ENCODE results near the gene LAIR1.
A peak's percentile ranks its signal among the peaks of the same experiment; 100 is the strongest.
"Not testable (repeated sequence)": the region's sequence is repeated elsewhere in the genome, so short reads cannot be mapped to it uniquely, and the experiment has no call there.

The LAIR1 gene

DNA sequence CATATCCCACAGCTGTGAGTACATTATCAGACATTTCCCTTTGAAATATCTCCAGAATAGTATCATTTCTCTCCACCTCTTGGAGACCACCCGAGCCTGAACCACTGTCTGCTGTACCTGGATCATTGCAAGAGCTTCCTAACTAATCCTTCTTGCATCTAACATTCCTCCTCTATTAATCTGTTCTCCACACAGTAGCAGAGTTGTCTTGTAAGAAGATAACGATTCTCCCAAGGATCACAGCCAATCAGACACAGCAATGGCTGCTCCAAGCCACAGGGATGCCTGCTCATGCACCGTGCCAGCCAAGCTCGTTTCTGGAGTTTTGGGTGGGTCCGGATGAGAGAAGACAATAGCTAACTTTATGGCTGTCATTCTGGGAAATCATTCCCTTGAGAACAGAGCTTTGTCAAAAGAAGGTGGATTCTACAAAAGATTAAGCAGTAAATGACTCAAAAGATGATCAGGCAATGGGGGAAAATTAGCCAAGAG, 14.5 kb upstream of the LAIR1 start:
- DNase-seq = peak in 1 of 10 donors; percentile 12

DNA sequence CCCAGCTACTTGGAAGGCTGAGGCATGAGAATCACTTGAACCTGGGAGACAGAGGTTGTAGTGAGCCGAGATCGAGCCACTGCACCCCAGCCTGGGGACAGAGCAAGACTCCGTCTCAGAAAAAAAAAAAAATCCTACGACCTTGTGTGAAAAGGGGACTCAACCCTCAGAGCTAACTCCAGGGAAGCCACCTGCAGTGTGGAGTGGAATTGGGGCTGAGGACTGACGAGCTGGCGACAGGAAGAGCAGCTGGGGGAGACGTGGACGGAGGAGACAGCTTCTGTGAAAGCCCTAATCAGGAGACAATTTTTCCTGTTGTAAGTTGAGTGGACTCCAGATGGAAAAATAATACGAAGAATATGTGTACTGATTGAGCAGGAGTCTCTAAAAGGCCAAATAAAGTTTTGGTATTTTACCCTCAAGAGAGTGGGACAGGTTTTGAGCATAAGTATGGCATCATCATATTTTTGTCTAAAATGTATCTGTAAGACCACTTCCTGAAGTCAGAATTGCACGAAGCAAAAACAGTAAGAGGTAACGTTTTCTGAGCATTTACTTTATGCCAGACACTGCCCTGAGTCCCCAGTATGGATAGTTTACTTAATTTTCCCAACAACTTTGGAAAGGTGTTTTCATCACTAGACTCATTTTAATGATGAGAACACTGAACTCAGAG, 12.0 kb upstream of the LAIR1 start:
- peak in 1 of 10 donors; percentile 9 for DNase-seq
- intact Hi-C loops (cut with DNase I) = no loop called here

More for the DNA sequence above, 14.5 kb upstream of the LAIR1 start:
- intact Hi-C loops (cut with DNase I) = no loop called here

DNA sequence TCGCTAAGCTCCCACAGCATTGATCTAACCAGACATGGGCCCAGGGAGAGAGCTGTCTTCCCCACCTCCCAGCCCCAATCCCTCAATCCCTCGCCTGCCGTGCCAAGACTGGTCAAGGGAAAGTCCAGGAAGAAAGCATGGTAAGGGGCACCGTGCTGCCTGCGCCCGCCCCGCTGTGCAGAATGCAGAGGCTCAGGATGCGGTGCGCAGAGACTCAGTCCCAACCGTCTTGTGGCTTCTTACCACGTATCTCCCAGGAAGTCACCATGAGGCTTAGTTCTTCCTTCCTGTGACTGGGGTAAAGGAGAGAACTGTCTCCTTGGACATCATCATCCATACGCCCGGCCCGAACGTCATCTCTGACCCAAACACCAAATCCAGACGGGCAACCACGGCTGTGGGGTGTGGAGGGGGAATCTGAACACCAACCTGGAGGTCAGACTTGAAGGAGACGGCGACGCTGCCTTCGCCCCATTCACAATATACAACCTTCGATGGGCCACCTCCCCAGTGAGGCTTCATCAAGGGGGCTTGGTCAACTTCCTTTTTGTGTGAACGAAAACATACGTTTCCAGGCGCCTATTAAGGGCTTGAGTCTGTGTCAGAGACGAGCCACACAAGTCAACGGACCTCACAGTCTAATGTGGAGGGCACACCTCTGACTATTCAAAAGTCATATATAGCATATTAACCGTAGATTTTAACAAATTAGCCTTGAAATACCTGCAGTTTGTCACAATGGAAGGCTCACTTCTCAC, 10.6 kb upstream of the LAIR1 start:
- intact Hi-C loops (cut with DNase I) = not testable (repeated sequence)

DNA sequence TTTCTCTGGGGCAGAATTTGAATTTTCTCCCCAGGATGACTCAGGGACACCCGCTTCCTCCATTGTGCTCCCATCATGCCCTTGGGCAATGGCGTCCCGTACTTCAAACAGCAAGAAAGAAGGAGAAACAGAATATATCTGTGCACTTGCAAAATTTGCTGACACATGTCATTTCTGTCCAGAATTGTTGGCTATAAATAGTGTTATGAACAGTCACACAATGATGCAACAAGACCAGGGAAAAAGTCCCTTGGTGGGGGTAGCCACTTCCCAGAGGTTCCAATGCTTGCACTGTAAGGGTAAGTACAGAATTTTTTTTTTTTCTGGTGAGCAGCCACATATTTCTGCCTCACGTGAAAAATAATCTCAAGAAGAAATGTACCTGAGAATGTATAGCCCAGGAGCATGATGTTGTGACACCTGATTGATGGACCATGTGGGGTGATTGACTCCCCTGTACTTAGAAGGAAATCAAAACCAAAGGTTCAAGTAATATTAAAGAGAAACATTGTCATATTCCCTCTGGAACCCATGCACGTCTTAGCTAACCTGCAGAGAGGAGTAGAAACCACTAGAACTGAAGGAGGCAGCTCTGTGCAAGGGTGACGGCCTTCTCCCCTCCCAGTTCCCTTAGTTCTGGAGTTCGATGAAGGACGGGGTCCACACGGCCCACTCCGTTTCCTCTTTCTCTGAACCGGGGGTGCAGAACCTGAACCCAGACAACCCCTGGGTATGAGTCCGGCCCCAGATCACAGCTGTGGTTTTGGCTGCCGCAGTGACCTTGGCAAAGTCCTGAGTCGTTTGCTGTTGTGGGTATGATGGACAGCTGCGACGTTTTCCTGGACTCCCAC, 9.3 kb upstream of the LAIR1 start:
- DNase-seq = peak in 1 of 10 donors; percentile 52
- intact Hi-C loops (cut with DNase I) = no loop called here

More for the DNA sequence above, 10.6 kb upstream of the LAIR1 start:
- DNase-seq = peak in 1 of 10 donors; percentile 77

DNA sequence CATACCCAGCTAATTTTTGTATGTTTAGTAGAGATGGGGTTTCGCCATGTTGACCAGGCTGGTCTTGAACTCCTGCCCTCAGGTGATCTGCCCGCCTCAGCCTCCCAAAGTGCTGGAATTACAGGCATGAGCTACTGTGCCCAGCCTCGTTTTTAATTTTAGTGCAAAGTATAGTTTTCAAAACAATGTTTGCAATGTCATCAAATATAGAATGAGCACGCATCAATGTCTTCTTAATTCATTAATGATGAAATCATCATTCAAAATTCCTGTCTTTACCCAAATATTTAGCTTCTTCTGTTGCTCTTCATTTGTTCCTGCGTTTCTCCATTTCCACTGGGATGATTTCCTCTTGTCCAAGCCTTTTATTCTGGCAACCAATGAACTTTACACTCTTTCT, 6.7 kb upstream of the LAIR1 start:
- DNase-seq; intact Hi-C loops (cut with DNase I): not testable (repeated sequence)

DNA sequence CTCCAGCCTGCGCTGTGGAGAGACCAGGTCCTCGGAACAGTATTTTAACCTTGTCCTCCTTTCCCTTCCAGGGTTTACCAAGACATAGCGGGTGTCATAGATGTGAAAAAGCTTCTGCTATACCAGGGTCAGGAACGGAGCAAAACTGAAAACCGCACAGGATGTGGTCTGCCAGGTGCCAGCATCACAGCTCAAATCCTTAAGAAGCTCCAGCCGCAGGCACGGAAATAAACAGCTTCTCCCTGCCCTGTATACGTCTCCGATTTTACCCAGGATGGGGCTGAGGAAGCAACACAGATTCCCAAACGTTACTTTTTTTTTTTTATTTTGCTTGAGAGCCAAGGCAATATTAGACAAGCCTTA, 5.7 kb upstream of the LAIR1 start:
- intact Hi-C loops (cut with DNase I) = not testable (repeated sequence)
- DNase-seq = peak in 1 of 10 donors; percentile 31

DNA sequence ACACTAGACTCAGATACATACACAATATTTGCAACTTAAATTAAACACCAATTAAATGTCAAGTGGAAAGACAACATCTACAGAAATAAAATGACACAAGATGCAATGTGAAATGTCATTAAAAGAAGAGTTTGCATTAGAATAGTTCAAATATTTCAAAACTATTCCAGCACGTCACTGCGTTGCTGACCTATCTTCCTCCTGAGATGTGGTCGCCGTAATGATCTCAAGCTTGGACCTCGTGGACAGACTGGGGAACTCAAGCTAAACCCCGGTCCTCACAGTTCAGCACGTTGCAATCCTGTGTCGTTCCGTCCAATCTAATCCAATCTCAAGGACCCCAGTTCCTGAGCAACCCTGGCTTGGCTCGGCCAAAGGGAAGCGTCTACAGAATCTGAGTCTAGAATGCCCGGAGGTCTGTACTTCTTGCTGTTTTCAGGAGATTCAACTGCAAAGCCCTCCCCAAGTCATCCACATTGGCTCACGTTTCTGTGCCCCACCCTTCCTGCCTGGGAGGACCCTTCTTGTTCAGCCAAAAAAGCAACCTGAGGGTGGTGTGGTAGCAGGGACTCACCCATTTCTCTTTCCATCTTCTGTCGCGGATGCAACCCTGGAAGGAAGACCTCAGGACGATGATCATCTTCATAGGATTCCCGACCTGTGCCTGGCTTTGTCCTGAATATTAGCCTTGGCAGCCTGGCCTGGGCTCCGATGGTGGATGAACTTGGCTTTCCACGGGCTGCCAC, 5.1 kb upstream of the LAIR1 start:
- DNase-seq; intact Hi-C loops (cut with DNase I): not testable (repeated sequence)

DNA sequence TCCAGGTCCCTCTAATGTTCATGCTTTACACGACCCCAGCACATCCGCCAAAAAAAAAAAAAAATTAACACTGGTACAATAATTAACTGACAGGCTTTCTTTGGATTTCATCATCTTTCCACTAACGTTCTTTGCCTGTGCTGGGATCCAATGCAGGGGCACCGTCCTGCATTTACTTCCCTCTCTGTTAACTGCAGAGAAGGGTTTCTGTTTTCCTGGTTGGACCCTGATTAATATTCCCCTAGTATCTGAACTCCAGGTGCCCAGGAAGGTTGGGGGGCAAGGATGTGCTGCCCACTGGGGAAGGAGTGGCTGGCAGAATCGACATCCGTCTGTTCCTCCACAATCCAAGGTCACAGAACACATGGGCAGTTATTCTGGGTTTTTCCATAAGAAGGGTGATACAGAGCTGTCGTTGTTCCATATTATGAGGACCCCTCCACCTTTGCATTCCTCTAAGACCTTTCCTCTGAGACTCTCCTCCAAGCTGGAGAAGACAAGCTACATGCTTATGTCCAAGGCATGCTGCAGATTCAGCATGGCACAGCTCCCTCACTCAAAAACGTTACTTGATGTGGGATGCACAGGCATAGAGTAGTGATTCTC, 4.5 kb upstream of the LAIR1 start:
- intact Hi-C loops (cut with DNase I) = no loop called here
- DNase-seq = peak in 1 of 10 donors; percentile 7

DNA sequence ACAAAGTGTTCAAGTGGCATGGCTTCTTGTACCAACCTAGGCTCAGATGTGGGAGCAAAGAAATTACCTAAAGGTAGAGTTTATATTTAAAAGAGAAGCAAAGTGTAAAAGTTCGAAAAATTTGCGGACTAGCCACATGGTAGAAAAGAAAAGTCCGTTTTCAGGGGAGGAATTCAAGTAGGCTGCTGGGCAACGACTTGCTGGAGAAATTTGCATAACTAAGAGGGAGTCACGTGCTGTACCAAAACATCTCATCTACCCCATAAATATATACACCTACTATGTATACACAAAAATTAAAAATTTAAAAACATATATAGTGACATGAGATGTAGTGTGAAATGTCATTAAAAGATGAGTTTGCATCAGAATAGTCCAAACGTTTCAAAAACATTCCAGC, 2.1 kb upstream of the LAIR1 start:
- intact Hi-C loops (cut with DNase I) = no loop called here

DNA sequence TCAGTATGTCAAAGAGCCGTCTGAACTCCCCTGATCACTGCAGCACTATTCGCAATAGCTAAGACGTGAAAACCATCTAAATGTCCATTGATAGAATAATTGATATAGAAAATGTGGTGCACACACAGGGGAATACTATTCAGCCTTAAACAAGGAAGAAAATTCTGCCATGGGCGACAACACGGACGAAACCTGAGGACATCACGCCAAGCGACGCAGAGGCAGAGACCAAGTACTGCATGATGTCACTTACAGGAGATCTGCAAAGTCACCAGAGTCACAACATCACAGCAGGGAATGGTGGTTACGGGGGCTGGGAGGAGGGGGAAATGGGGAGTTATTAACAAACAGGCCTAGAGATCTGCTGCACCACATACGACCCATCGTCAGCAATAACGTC, 1.1 kb upstream of the LAIR1 start:
- intact Hi-C loops (cut with DNase I) = not testable (repeated sequence)

More for the DNA sequence above, 2.1 kb upstream of the LAIR1 start:
- no peak for DNase-seq

DNA sequence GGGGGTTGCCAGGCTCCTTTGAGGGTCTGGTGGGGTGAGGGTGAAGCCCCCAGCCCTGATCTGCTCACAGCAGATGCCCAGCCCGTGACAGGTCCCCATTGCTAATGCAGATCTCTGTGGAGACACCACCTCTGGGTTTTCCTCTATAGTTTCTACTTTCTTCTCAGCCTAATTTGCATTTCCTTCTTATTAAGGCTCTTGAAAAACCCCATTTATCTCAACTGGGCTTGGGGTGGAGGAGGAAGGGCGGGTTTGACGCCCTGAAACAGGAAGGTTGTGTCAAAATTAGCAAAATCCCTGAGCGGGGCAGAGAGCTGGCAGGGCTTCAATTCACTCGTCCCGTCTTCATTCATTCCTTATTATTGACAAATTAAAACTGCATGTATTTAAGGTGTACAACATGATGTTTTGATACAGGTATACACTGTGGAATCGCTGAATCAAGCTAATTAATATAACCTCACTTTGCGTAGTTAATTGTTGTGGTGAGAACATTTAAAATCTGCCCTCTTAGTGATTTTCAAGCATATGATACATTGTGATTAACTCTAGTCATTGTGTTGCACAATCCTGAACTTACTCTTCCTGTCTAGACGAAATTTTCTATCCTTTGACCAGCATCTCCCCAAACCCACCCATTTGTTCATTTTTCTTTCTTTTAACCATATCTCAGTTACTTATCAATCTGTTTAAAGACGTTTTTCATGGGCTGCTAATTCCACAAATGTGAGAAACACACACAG, 2.9 kb downstream of the LAIR1 start:
- intact Hi-C loops (cut with DNase I); DNase-seq: not testable (repeated sequence)

More for the DNA sequence above, 1.1 kb upstream of the LAIR1 start:
- DNase-seq = peak in 1 of 10 donors; percentile 22

DNA sequence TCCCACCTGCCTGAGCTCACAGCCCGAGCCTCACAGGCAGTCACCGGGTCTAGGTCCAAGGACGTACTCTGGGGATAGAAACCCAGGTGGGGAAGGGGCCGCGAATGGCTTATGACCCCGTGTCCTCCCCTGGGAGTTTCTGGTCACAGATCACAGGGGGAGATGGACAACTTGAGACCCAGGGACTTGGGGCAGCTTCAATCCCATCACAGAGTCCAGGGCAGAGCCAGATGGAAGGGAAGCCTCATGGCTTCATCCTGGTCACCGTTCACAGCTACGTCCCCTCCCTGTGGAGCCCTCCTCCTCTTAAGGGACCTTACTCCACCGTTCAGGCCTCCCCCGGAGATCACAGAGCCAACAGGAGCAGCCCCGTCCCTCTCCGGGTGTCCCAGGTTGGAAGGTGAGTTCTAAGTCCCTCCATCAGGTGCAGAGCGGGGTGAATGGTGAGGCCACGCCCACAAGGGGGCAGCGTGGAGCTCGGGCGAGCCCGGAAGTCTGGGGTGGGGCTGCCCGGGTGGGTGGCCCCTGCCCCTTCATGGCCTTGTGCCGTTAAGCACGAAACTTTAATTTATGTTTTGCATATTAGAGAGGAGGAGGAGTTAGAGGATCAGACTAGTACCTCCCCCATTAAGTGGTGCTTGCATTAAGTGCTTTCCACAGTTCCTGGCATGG, 5.4 kb downstream of the LAIR1 start:
- peak in 2 of 10 donors; percentile 35 to 82 for DNase-seq
- intact Hi-C loops (cut with DNase I) = not testable (repeated sequence)

DNA sequence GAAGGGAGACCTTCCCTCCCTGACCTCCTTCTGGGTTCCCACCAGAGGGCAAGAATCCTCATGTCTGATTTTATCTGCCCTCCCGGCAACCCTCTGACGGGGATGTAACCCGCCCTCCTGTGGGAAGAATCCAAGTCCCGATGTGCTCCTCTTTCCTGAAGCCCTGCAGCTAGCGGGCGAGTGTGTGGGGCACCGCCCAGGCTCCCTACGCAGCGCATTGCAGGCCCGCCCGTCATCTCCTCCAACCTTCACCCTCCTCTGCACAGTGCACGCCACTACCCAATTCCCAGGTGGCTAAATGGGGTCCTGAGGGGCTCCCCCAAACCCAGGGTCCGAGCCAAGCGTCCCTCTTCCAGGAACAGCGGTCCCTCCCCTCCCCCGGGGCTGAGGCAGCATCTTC, 7.3 kb downstream of the LAIR1 start:
- intact Hi-C loops (cut with DNase I) = no loop called here
- no peak for DNase-seq

DNA sequence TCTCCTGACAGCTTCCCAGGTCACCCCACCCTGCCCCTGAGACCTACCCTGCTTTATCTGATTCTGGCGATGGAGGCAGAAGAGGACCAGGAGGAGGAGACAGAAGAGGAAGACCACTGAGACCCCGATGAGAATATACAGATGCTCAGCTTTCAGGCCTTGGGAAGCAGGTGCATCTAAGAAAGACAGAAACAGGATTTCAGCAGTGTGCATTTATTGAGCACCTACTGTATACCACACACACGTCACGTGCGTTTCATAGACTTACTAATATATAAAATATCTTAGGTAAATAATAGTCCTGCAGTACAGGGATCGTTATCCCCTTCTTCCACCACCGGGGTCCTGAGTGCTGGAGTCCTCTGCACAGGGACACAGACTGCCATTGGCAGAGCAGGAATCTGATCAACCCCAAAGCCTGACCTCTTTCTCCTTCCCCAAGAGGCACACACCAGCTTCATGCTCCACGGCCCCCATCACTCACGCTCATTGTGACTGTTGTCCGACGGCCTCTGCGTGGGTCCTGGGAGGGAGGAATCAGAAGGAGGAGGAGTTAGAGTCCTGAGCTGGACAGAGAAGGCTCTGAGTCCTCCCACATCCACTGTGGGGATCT, 8.2 kb downstream of the LAIR1 start:
- intact Hi-C loops (cut with DNase I) = no loop called here
- DNase-seq = no peak

DNA sequence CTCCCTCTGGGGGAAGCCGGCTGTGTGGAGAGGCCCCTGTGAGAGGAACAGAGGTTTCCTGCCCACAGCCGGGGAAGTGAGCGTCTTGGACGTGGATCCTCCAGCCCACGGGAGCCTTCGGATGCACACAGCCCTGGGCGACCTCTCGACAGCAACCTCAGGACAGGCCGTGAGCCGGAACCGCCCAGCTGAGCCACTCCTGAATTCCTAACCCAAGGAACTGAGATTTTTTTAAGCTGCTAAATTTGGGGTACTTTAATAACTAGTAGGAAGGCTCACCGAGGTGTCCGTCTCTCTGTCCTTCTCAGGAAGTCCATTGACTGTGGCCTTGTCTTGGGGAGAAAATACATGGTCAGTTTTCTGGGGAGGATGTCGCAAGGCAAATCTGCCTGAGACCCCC, 9.1 kb downstream of the LAIR1 start:
- intact Hi-C loops (cut with DNase I) = no loop called here
- no peak for DNase-seq

DNA sequence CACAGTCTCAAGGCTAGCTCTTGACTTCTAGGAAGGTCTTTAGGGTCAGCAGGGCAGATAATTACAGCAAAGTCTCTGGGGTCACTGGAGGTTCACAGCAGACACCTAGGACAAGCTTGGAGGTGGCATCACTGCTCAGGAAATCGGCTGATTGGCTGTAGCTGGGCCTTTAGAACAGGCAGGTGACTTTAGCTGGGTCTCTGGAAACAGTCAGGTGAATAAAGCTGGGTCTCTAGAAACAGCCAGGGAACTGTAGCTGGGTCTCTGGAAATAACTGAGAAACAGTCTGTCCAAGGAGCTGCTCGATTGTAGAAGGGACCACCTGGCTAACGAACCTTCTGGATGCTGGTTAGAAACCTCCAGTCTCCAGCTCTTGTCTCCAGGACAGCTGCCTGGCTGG, 10.0 kb downstream of the LAIR1 start:
- DNase-seq = no peak
- intact Hi-C loops (cut with DNase I) = no loop called here

DNA sequence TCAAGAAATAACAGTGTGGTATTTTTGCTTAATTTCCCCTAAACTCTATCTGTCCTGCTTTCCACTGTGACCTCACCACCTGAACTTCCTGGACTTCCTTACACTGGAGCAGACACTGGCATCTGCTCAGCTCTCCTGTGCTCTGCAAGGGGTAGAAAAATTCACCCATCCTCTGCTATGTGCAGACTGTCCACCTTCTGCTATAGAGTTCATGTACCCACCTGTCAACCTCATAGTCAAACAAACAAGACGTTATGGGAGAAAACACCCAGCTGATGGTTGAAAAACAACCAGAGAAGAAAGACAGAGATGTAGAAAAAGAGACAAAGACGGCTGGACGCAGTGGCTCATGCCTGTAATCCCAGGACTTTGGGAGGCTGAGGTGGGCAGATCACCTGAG, 12.2 kb downstream of the LAIR1 start:
- no peak for DNase-seq
- intact Hi-C loops (cut with DNase I) = no loop called here

DNA sequence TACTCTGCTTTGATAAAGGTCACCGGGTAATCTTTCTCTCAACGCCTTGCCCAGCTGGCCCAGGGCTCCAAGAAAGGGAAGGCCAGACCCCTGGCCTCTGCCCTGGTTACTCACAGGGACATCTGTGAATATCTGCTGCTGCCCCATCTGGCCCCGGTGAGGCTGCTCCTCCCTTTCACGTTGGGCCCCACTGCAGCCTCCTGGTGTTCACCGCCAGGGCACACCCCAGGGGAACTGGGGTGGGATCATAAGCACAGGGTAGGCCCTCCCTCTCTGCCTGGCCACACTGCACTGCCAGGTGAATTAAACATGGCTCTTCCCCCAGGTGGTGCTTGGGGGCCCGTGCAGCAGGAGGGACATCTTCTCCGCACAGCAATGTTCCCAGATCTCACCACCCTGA, 12.7 kb downstream of the LAIR1 start:
- intact Hi-C loops (cut with DNase I) = no loop called here

More for the DNA sequence above, 12.7 kb downstream of the LAIR1 start:
- no peak for DNase-seq

Data from posterior cingulate gyrus (tissue), 11 donors.